ENCODE results near the gene CTIF.
A peak's percentile ranks its signal among the peaks of the same experiment; 100 is the strongest.
"Not testable (repeated sequence)": the region's sequence is repeated elsewhere in the genome, so short reads cannot be mapped to it uniquely, and the experiment has no call there.

CTIF gene

GRCh38 chr18:48538531-48539405, at the start of gene CTIF:
TSS of gene CTIF (plus strand) at chr18:48539031. CDS start at chr18:48619566, 80,535 bp downstream.
- peak; percentile 43 for DNase-seq

- DNase-seq: no peak
Observed at GRCh38 chr18:48490641-48491293, 48.1 kb upstream of the CTIF start.

- no peak for DNase-seq
Observed at GRCh38 chr18:48492880-48493279, 46.0 kb upstream of the CTIF start.

GRCh38 chr18:48493434-48494230, 45.2 kb upstream of the CTIF start:
- no peak for DNase-seq

GRCh38 chr18:48497863-48498262, 41.0 kb upstream of the CTIF start:
- DNase-seq: no peak

- DNase-seq: no peak
Observed at GRCh38 chr18:48500517-48500916, 38.3 kb upstream of the CTIF start.

- DNase-seq: no peak
Observed at GRCh38 chr18:48502906-48503305, 35.9 kb upstream of the CTIF start.

- DNase-seq: no peak
Observed at GRCh38 chr18:48504819-48505218, 34.0 kb upstream of the CTIF start.

- not testable (repeated sequence) for DNase-seq
Observed at GRCh38 chr18:48506983-48507568, 31.8 kb upstream of the CTIF start.

- not testable (repeated sequence) for DNase-seq
Observed at GRCh38 chr18:48512498-48512897, 26.3 kb upstream of the CTIF start.

- no peak for DNase-seq
Observed at GRCh38 chr18:48514786-48515185, 24.0 kb upstream of the CTIF start.

GRCh38 chr18:48517048-48517447, 21.8 kb upstream of the CTIF start:
- no peak for DNase-seq

- DNase-seq: no peak
Observed at GRCh38 chr18:48519431-48520100, 19.3 kb upstream of the CTIF start.

- no peak for DNase-seq
Observed at GRCh38 chr18:48521723-48522122, 17.1 kb upstream of the CTIF start.

GRCh38 chr18:48525671-48526070, 13.2 kb upstream of the CTIF start:
- DNase-seq: no peak

- DNase-seq: no peak
Observed at GRCh38 chr18:48527461-48527860, 11.4 kb upstream of the CTIF start.

- DNase-seq: no peak
Observed at GRCh38 chr18:48528861-48529260, 10.0 kb upstream of the CTIF start.

- no peak for DNase-seq
Observed at GRCh38 chr18:48529796-48530195, 9.0 kb upstream of the CTIF start.

GRCh38 chr18:48530399-48531081, 8.3 kb upstream of the CTIF start:
- DNase-seq: no peak

GRCh38 chr18:48531082-48531403, 7.8 kb upstream of the CTIF start:
- DNase-seq: no peak

GRCh38 chr18:48531908-48532307, 6.9 kb upstream of the CTIF start:
- DNase-seq: no peak

Data from activated gamma-delta T cell treated with Interleukin-2 at 50 U/mL for 16 hours (primary cell).